GM19238 (cell line): ENCODE results near the gene TIMM29.
"Not testable (repeated sequence)": the region's sequence is repeated elsewhere in the genome, so short reads cannot be mapped to it uniquely, and the experiment has no call there.

Source experiments
- DNase-seq: peaks from one replicate; pipeline ENCODE4 v3.0.0; 2011; ENCODE audit warnings: low spot score; ENCODE audit not compliant: insufficient read length

Gene TIMM29

GRCh38 chr19:10936661-10937084, 8.1 kb downstream of the TIMM29 start:
- no peak for DNase-seq

- not testable (repeated sequence) for DNase-seq
Measured at GRCh38 chr19:10941649-10942048, 13.0 kb downstream of the TIMM29 start.

DNA sequence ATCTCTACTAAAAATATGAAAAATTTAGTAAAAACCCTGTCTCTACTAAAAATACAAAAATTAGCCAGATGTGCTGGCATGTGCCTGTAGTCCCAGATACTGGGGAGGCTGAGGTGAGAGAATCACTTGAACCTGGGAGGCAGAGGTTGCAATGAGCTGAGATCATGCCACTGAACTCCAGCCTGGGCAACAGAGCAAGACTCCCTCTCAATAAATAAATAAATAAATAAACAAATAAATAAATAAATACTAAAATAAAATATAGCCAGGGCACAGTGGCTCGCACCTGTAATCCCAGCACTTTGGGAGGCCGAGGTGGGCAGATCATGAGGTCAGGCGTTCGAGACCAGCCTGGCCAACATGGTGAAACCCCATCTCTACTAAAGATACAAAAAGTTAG, 14.8 kb downstream of the TIMM29 start:
- not testable (repeated sequence) for DNase-seq

- no peak for DNase-seq
Measured at GRCh38 chr19:10945264-10945663, 16.7 kb downstream of the TIMM29 start.

DNA sequence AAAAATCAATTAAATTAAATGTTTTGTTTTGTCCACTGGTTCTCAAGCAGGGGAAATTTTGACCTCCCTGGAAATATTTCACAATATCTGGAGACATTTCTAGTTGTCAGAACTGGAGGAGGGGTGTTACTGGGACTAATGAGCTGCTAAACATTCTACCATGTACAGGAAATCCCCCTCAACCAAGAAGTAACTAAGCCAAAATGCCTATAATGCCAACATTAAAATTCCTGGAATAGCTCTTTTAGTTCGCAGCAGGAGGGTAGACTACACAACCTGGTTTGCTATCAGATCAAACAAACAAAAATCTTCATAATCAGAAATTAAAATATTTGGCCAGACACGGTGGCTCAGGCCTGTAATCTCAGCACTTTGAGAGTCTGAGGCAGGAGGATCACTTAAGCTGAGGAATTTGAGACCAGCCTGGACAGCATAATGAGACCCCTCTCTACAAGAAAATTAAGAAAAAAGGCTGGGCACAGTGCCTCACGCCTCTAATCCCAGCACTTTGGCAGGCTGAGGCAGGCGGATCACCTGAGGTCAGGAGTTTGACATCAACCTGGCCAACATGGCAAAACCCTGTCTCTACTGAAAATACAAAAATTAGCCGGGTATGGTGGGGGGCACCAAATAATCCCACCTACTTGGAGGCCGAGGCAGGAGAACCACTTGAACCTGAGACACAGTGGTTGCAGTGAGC, 18.5 kb downstream of the TIMM29 start:
- DNase-seq, result no peak

- DNase-seq, result no peak
Measured at GRCh38 chr19:10952809-10953208, 24.2 kb downstream of the TIMM29 start.

- not testable (repeated sequence) for DNase-seq
Measured at GRCh38 chr19:10959277-10959968, 30.8 kb downstream of the TIMM29 start.

DNA sequence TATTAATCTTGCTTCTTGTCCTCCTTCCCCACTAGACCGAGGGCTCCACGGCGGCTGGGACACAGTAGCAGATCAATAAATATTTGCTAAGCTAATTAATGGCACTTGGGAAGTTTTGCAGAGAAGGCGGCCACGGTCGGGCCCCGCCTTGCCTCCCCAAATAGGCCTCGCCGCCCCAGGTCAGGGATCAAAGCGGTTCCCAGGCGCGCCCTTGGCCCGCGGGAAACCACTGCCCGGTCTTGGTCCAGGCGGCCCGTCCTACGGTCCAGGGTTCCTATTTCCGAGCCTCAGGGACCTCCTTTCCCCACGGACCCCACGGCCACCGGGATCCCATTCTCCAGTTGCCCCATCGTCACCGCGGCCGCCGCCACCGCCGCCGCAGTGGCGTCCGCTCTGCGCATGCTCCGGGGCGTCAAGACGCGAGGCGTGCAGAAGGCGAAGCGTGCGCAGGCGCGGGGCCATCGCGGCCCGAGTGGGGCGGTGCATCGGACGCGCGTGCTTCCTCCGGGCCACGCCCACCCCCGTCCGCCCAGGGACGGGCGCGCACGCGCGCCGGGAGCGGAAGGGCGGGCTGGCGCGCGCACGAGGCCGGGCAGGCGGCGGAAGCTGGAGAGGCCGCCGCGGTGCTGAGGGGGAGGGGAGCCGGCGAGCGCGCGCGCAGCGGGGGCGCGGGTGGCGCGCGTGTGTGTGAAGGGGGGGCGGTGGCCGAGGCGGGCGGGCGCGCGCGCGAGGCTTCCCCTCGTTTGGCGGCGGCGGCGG, 31.9 kb downstream of the TIMM29 start, which contains the start of gene SMARCA4:
SMARCA4 (plus strand) TSS at position 717 of the 759 bp plus-strand sequence. CDS start 23,122 bp downstream, outside the sequence.
- DNase-seq, result peak; percentile 98

GRCh38 chr19:10961073-10961860, 32.7 kb downstream of the TIMM29 start:
- no peak for DNase-seq

DNA sequence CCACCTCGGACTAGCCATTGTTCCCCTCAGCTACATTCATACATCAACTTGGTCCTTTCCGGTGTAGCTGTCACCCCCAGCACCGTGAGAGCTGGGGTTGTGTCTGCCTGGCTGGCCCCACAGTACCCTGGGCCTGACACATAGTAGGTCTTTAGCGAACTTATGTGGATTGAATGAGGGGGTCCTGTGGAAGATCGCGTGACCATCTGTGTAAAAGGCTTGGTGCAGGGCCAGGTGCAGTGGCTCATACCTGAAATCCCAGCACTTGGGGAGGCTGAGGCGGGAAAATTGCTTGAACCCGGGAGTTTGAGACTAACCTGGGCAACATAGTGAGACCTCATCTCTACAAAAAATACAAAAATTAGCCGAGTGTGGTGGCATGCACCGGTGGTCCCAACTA, 34.3 kb downstream of the TIMM29 start:
- DNase-seq, result no peak

DNA sequence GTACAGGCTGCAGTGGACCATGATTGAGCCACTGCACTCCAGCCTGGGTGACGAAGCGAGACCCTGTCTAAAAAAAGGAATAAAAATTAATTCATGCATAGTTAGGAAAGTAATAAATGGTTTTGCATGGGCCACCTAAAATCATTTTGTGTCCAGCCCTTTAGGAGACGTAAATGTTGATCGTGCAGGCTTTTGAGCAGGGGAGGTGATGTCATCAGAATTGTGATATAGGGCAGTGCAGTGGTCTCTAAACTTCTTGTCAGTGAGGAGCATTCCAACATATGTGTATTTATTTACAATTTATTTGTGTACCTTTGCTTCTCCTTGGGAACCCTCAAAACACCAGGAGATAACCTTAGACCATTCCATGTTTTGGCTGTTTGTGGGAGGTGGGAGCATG, 35.3 kb downstream of the TIMM29 start:
- DNase-seq, result no peak

DNA sequence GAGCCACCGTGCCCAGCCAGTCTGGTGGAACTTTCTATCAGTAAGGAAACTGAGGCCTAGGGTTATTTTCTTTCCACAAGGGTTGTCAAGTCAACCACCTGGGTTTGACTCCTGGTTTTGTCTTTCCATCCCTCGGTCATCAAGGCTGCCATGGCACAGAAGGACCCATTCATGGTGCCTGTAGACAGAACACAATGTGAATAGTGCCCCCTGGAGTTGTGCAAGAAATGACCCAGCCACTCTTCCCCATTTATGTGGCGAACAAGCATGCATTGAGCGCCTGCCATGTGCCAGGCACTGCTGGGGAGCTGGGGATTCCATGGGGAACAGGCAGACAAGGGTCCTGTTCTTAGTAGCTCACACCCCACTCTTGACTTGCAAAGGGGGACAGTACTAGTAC, 36.3 kb downstream of the TIMM29 start:
- DNase-seq, result no peak

GRCh38 chr19:10965398-10965797, 36.8 kb downstream of the TIMM29 start:
- DNase-seq, result no peak

DNA sequence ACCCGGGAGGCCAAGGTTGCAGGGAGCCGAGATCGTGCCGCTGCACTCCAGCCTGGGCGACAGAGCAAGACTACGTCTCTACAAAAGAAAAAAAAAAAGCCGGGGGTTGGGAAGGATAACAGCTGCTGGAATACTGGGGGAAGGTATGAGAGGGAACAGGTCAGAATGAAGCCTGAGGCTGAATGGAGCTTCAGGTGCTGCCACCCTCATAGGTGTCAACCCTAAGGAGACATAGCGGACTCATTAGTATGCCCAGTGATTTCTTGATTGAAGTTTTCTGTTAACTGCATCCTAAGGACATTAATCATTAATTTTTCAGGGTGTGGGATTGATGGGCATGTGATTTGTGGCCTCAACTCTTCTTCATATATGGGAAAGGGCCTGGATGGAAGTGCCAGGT, 38.2 kb downstream of the TIMM29 start:
- DNase-seq, result no peak

- DNase-seq, result no peak
Measured at GRCh38 chr19:10968527-10969135, 40.0 kb downstream of the TIMM29 start.

- no peak for DNase-seq
Measured at GRCh38 chr19:10971107-10971726, 42.6 kb downstream of the TIMM29 start.

- DNase-seq, result no peak
Measured at GRCh38 chr19:10975374-10976130, 46.9 kb downstream of the TIMM29 start.

GRCh38 chr19:10976131-10976892, 47.7 kb downstream of the TIMM29 start:
- no peak for DNase-seq

DNA sequence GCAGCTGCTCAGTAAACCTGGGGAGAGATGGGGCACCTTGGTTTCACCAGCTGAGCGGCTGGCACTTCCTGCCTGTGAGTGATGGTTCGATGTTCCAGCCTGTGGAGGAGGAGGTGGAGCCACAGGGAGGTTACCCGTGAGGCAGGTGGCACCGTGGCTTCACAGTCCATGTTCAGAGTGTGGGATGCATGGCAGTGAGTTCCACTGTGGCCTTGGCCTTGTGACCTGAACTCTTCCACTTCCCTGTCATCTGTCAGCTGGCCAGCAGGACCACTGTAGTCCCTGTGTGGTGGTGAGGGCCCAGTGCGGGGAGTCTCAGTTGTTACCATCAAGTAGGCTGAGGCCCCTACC, 49.1 kb downstream of the TIMM29 start:
- no peak for DNase-seq
